Cardiac fibroblast (primary cell): ENCODE measurements around the gene MT1B.

Experiments used
- DNase-seq, 2 donors: peaks; one replicate each; pipeline versions ENCODE4 v3.0.0 to v3.0.0-alpha.2; 2010; ENCODE audit warnings: low read depth in 2 of 2
- H3K4me3 ChIP-seq, 2 donors: replicated peaks in 1 of 2; 1 replicate in 1 of 2; 2 replicates in 1 of 2; pipeline ENCODE4 v1.5.1; 2011; ENCODE audit warnings: low read depth in 2 of 2, low read length in 2 of 2, mild to moderate bottlenecking in 2 of 2, moderate library complexity in 1 of 2
- CTCF ChIP-seq: IDR thresholded peaks from one replicate; pipeline ENCODE4 v1.5.1; 2011; ENCODE audit warnings: low read depth, mild to moderate bottlenecking, low read length, inconsistent platforms

MT1B gene

GRCh38 chr16:56637814-56638750 lies 13.6 kb upstream of the MT1B start, which contains the start of gene MT1A:
MT1A (plus strand) TSS chr16:56638666; CDS start chr16:56638739, 73 bp downstream.
- peak; percentile 60 to 62 for DNase-seq
- no peak for TF ChIP-seq CTCF
- peak within 1 kb of the TSS; percentile 58 to 59 for H3K4me3 ChIP-seq

- no peak for DNase-seq
- no peak for TF ChIP-seq CTCF
- H3K4me3 ChIP-seq = no peak overlapping the region
These were observed 12.6 kb upstream of the MT1B start for GRCh38 chr16:56639045-56639444.

GRCh38 chr16:56640076-56640475 lies 11.6 kb upstream of the MT1B start:
- H3K4me3 ChIP-seq = no peak overlapping the region
- no peak for TF ChIP-seq CTCF
- no peak for DNase-seq

- TF ChIP-seq CTCF = no peak
- no peak overlapping the region for H3K4me3 ChIP-seq
- DNase-seq = no peak
These were observed 10.5 kb upstream of the MT1B start for GRCh38 chr16:56641166-56641565.

GRCh38 chr16:56643080-56643778 lies 8.5 kb upstream of the MT1B start:
- peak overlapping the region; percentile 31 to 45 for H3K4me3 ChIP-seq
- peak; percentile 39 for TF ChIP-seq CTCF

GRCh38 chr16:56643833-56644232 lies 7.9 kb upstream of the MT1B start:
- no peak for TF ChIP-seq CTCF
- H3K4me3 ChIP-seq = peak overlapping the region in 1 of 2 donors; percentile 45
- no peak for DNase-seq

More at GRCh38 chr16:56643080-56643778, 8.5 kb upstream of the MT1B start:
- peak; percentile 57 to 63 for DNase-seq
